ENCODE results near the gene NOTUM. TPM values are rescaled to one million over a fixed set of nuclear protein-coding genes. Genes with fewer than 3 reads are reported as not detected.

Gene NOTUM
- total RNA-seq, 1 experiment from 2014 or later, result 1.4 TPM

GRCh38 chr17:81978524-81979298, 17.7 kb upstream of the NOTUM start:
- H3K9me3 ChIP-seq (replicated peaks), result no peaks in the 10 kb centered on the region
- H3K4me1 ChIP-seq (replicated peaks), result peaks cover 17% of the 10 kb centered on the region
- peaks cover 28% of the 10 kb centered on the region for H3K36me3 ChIP-seq
- no peak for DNase-seq (ENCODE audit: low read depth in 1 of 2, low spot score in 2 of 2)
- peak overlapping the region; percentile 98; the same call in 1 of the 2 replicates for H3K4me3 ChIP-seq
- no peak overlapping the region for H3K27ac ChIP-seq
- H3K27me3 ChIP-seq (replicated peaks), result no peaks in the 10 kb centered on the region; the same call in 1 of the 2 replicates

GRCh38 chr17:81977211-81977808, 16.3 kb upstream of the NOTUM start, which contains the start of gene ASPSCR1:
TSS of gene ASPSCR1 (plus strand) at chr17:81977629. CDS start at chr17:81977647, 18 bp downstream.
- no peaks in the 10 kb centered on the region for H3K9me3 ChIP-seq (replicated peaks)
- H3K36me3 ChIP-seq, result peaks cover 28% of the 10 kb centered on the region
- DNase-seq (ENCODE audit: low read depth in 1 of 2, low spot score in 2 of 2), result peak; percentile 94 to 95
- no peaks in the 10 kb centered on the region; the same call in 1 of the 2 replicates for H3K27me3 ChIP-seq (replicated peaks)
- peak within 1 kb of the TSS; percentile 94 for H3K27ac ChIP-seq
- peaks cover 17% of the 10 kb centered on the region for H3K4me1 ChIP-seq (replicated peaks)
- H3K4me3 ChIP-seq, result peak within 1 kb of the TSS; percentile 98

GRCh38 chr17:81976332-81977210, 15.6 kb upstream of the NOTUM start:
- no peaks in the 10 kb centered on the region for H3K9me3 ChIP-seq (replicated peaks)
- H3K27me3 ChIP-seq (replicated peaks), result peaks cover 4% of the 10 kb centered on the region; the same call in 1 of the 2 replicates
- H3K4me1 ChIP-seq (replicated peaks), result peaks cover 17% of the 10 kb centered on the region
- peak overlapping the region; percentile 98 for H3K4me3 ChIP-seq
- DNase-seq (ENCODE audit: low read depth in 1 of 2, low spot score in 2 of 2), result no peak
- peaks cover 23% of the 10 kb centered on the region for H3K36me3 ChIP-seq
- H3K27ac ChIP-seq, result peak overlapping the region; percentile 94

GRCh38 chr17:81973432-81973831, 12.4 kb upstream of the NOTUM start:
- no peak for DNase-seq (ENCODE audit: low read depth in 1 of 2, low spot score in 2 of 2)
- Histone ChIP-seq H3K4me1 (replicated peaks) (peaks cover 13% of the 10 kb centered on the region), H3K36me3 (peaks cover 6% of the 10 kb centered on the region)

GRCh38 chr17:81968850-81969812, 8.1 kb upstream of the NOTUM start:
- no peaks in the 10 kb centered on the region for H3K9me3 ChIP-seq (replicated peaks)
- H3K27ac ChIP-seq, result no peak overlapping the region
- H3K27me3 ChIP-seq (replicated peaks), result peaks cover 25% of the 10 kb centered on the region
- no peak for DNase-seq (ENCODE audit: low read depth in 1 of 2, low spot score in 2 of 2)
- peaks cover 10% of the 10 kb centered on the region for H3K4me1 ChIP-seq (replicated peaks)
- H3K4me3 ChIP-seq, result no peak overlapping the region
- no peaks in the 10 kb centered on the region for H3K36me3 ChIP-seq

More at GRCh38 chr17:81973432-81973831, 12.4 kb upstream of the NOTUM start:
- H3K4me3 ChIP-seq, result no peak overlapping the region
- no peak overlapping the region for H3K27ac ChIP-seq
- H3K9me3 ChIP-seq (replicated peaks), result no peaks in the 10 kb centered on the region
- peaks cover 14% of the 10 kb centered on the region; the same call in 1 of the 2 replicates for H3K27me3 ChIP-seq (replicated peaks)

GRCh38 chr17:81968396-81968745, 7.4 kb upstream of the NOTUM start:
- Histone ChIP-seq H3K4me1 (replicated peaks) (peaks cover 10% of the 10 kb centered on the region), H3K36me3 (no peaks in the 10 kb centered on the region), H3K9me3 (replicated peaks) (no peaks in the 10 kb centered on the region), H3K27ac (no peak overlapping the region), H3K4me3 (no peak overlapping the region), H3K27me3 (replicated peaks) (peaks cover 33% of the 10 kb centered on the region)
- DNase-seq (ENCODE audit: low read depth in 1 of 2, low spot score in 2 of 2), result no peak

- no peaks in the 10 kb centered on the region for H3K36me3 ChIP-seq
- H3K9me3 ChIP-seq (replicated peaks), result no peaks in the 10 kb centered on the region
- no peak overlapping the region for H3K4me3 ChIP-seq
- H3K4me1 ChIP-seq (replicated peaks), result peaks cover 10% of the 10 kb centered on the region
- DNase-seq (ENCODE audit: low read depth in 1 of 2, low spot score in 2 of 2), result peak; percentile 62 to 80
- no peak overlapping the region for H3K27ac ChIP-seq
- H3K27me3 ChIP-seq (replicated peaks), result peaks cover 39% of the 10 kb centered on the region
Observed at GRCh38 chr17:81967533-81968395, 6.8 kb upstream of the NOTUM start.

GRCh38 chr17:81967244-81967532, 6.2 kb upstream of the NOTUM start:
- Histone ChIP-seq H3K9me3 (replicated peaks) (no peaks in the 10 kb centered on the region), H3K27me3 (replicated peaks) (peaks cover 45% of the 10 kb centered on the region), H3K4me3 (no peak overlapping the region), H3K4me1 (replicated peaks) (peaks cover 10% of the 10 kb centered on the region), H3K27ac (no peak overlapping the region), H3K36me3 (no peaks in the 10 kb centered on the region)
- DNase-seq (ENCODE audit: low read depth in 1 of 2, low spot score in 2 of 2), result no peak

GRCh38 chr17:81966343-81967243, 5.6 kb upstream of the NOTUM start:
- no peak for DNase-seq (ENCODE audit: low read depth in 1 of 2, low spot score in 2 of 2)

GRCh38 chr17:81964081-81964849, 3.3 kb upstream of the NOTUM start:
- 0 out of 2 replicates have a peak, but pooled peaks cover 3% of the 10 kb centered on the region for H3K36me3 ChIP-seq
- peaks cover 60% of the 10 kb centered on the region for H3K27me3 ChIP-seq (replicated peaks)
- no peak overlapping the region for H3K4me3 ChIP-seq
- H3K27ac ChIP-seq, result no peak overlapping the region
- peaks cover 13% of the 10 kb centered on the region for H3K9me3 ChIP-seq (replicated peaks)
- peaks cover 38% of the 10 kb centered on the region for H3K4me1 ChIP-seq (replicated peaks)
- DNase-seq (ENCODE audit: low read depth in 1 of 2, low spot score in 2 of 2), result no peak

More at GRCh38 chr17:81966343-81967243, 5.6 kb upstream of the NOTUM start:
- Histone ChIP-seq H3K4me3 (no peak overlapping the region), H3K36me3 (no peaks in the 10 kb centered on the region), H3K9me3 (replicated peaks) (no peaks in the 10 kb centered on the region), H3K27ac (no peak overlapping the region), H3K27me3 (replicated peaks) (peaks cover 47% of the 10 kb centered on the region), H3K4me1 (replicated peaks) (peaks cover 16% of the 10 kb centered on the region)
